HepG2 (cell line): Measurements from ENCODE around the gene HIPK2. TPM values are rescaled to one million over a fixed set of nuclear protein-coding genes. Genes with fewer than 3 reads are reported as not detected.

Experiments
- KDM2A ChIP-seq: sonication (generic); formaldehyde crosslinking; IDR thresholded peaks from 2 replicates; pipeline ENCODE4 v1.4.0; 2020; ENCODE audit warnings: low read depth, missing genetic modification reagents, borderline replicate concordance
- PATZ1 ChIP-seq: sonication (generic); formaldehyde crosslinking; IDR thresholded peaks from 2 replicates; pipeline ENCODE4 v1.4.0; 2020; ENCODE audit warnings: missing genetic modification reagents
- PAXIP1 ChIP-seq: sonication (generic); formaldehyde crosslinking; conservative IDR thresholded peaks from 2 replicates; pipeline ENCODE4 v1.4.0; 2020; ENCODE audit warnings: mild to moderate bottlenecking, missing genetic modification reagents, moderate library complexity
- PCBP2 ChIP-seq: fragments of 200-400 bp; formaldehyde crosslinking; optimal IDR thresholded peaks from 2 replicates; pipeline ENCODE3; 2018; ENCODE audit warnings: low read length, low read depth; ENCODE audit not compliant: poor library complexity, severe bottlenecking
- SALL1 ChIP-seq: sonication (generic); formaldehyde crosslinking; IDR thresholded peaks from 2 replicates; pipeline ENCODE4 v1.8.0; 2022; ENCODE audit warnings: mild to moderate bottlenecking, missing genetic modification reagents
- SALL2 ChIP-seq: sonication (generic); formaldehyde crosslinking; IDR thresholded peaks from 2 replicates; pipeline ENCODE4 v1.8.1; 2023; ENCODE audit warnings: mild to moderate bottlenecking, missing genetic modification reagents, inconsistent platforms
- SOX13 ChIP-seq, 3 experiments: fragments of 450-650 bp in 1 of 3; sonication (generic) in 1 of 3; formaldehyde crosslinking in 1 of 3; IDR thresholded peaks in 2 of 3; conservative IDR thresholded peaks in 1 of 3; 2 replicates each; pipeline versions ENCODE4 v1.5.0 to v1.6.1; 2016 to 2020; ENCODE audit warnings: antibody characterized with exemption in 1 of 3, mild to moderate bottlenecking in 1 of 3, missing compliant biosample characterization in 1 of 3, missing genetic modification reagents in 1 of 3, moderate library complexity in 1 of 3
- TERF1 ChIP-seq: sonication (generic); formaldehyde crosslinking; IDR thresholded peaks from 2 replicates; pipeline ENCODE4 v1.8.0; 2022; ENCODE audit warnings: mild to moderate bottlenecking, missing genetic modification reagents, moderate library complexity
- TSC22D2 ChIP-seq: sonication (generic); formaldehyde crosslinking; IDR thresholded peaks from 2 replicates; pipeline ENCODE4 v1.5.1; 2020; ENCODE audit warnings: missing genetic modification reagents, mild to moderate bottlenecking, borderline replicate concordance
- XRCC5 ChIP-seq: fragments of 200-400 bp; formaldehyde crosslinking; optimal IDR thresholded peaks from 2 replicates; pipeline ENCODE3; 2017; ENCODE audit warnings: mild to moderate bottlenecking, low read length
- ZBTB43 ChIP-seq: sonication (generic); formaldehyde crosslinking; conservative IDR thresholded peaks from 2 replicates; pipeline ENCODE4 v1.4.0; 2020; ENCODE audit warnings: missing genetic modification reagents
- ZNF33B ChIP-seq: sonication (generic); formaldehyde crosslinking; IDR thresholded peaks from 2 replicates; pipeline ENCODE4 v1.5.1; 2020; ENCODE audit warnings: mild to moderate bottlenecking, missing genetic modification reagents
- ZNF552 ChIP-seq: sonication (generic); formaldehyde crosslinking; IDR thresholded peaks from 2 replicates; pipeline ENCODE4 v1.9.0; 2022; ENCODE audit warnings: missing genetic modification reagents, mild to moderate bottlenecking, borderline replicate concordance
- ZNF775 ChIP-seq: sonication (generic); formaldehyde crosslinking; IDR thresholded peaks from 2 replicates; pipeline ENCODE4 v1.4.0; 2020; ENCODE audit warnings: missing genetic modification reagents, mild to moderate bottlenecking, moderate library complexity, borderline replicate concordance
- ZNF781 ChIP-seq: sonication (generic); formaldehyde crosslinking; IDR thresholded peaks from 2 replicates; pipeline ENCODE4 v1.5.1; 2020; ENCODE audit warnings: borderline replicate concordance, mild to moderate bottlenecking, missing genetic modification reagents; ENCODE audit errors: not compliant biosample characterization
- ZNF800 ChIP-seq: sonication (generic); formaldehyde crosslinking; IDR thresholded peaks from 2 replicates; pipeline ENCODE4 v1.4.0; 2020; ENCODE audit warnings: missing genetic modification reagents
- polyA plus RNA-seq, 8 experiments: library from polyadenylated mRNA; depleted of rRNA in 3 of 8; stranded (reverse) in 7 of 8; unstranded in 1 of 8; fragments of >200 nt; fragmentation: Illumina TruSeq in 4 of 8; extraction: Trizol in 4 of 8; gene quantifications; 2 replicates each; pipeline versions ENCODE4 v1.2.1 to v1.2.3, GENCODE V29; 2011 to 2016; ENCODE audit warnings: low read depth in 4 of 8, missing spikeins in 1 of 8, mixed read lengths in 1 of 8; ENCODE audit not compliant: insufficient read depth in 1 of 8
- total RNA-seq, 5 experiments: library from RNA; depleted of rRNA; stranded (reverse); fragments of >200 nt; fragmentation: Illumina TruSeq; extraction: Trizol; gene quantifications; 2 replicates each; pipeline ENCODE4 v1.2.3, GENCODE V29; 2016; ENCODE audit warnings: low read depth in 1 of 5

The HIPK2 gene
- total and polyA plus RNA-seq, 2 of the 13 experiments (the other 11 are each of a cell fraction or from before 2014, with no cell fraction given): 14.4 to 20.2 TPM

GRCh38 chr7:139682136-139683013 lies 95.4 kb downstream of the HIPK2 start (continued):
- TF ChIP-seq PATZ1 (peak; percentile 66; the same call in 1 of the 2 replicates), SALL2 (CRISPR knock-in tag) (no peak), ZNF781 (CRISPR knock-in tag) (no peak), SALL1 (CRISPR knock-in tag) (peak; percentile 19; the same call in 1 of the 2 replicates), TSC22D2 (CRISPR knock-in tag) (0 out of 2 replicates have a peak, but pooled peaks have one; percentile 27), XRCC5 (no peak), ZNF775 (CRISPR knock-in tag) (no peak), PCBP2 (no peak), TERF1 (CRISPR knock-in tag) (no peak), ZBTB43 (CRISPR knock-in tag) (no peak), KDM2A (no peak), PAXIP1 (peak; percentile 43; the same call in 1 of the 2 replicates), ZNF800 (no peak), SOX13 (IDR thresholded peaks at IDR 0.05) (no peak), SOX13 (CRISPR knock-in tag; conservative IDR thresholded peaks at IDR 0.05 in 1 of 2, IDR thresholded peaks at IDR 0.05 in 1 of 2) (peak in 1 of 2 experiments; percentile 51; a peak in 1 of 4 replicates), ZNF552 (CRISPR knock-in tag) (no peak), ZNF33B (no peak)
